SK-N-SH treated with all-trans-retinoic acid at 6 μM for 48 hours (cell line): ENCODE results near the gene CEP192.

Experiments used
- PATZ1 ChIP-seq: fragments of 250-450 bp; sonication (Bioruptor Pico); IDR thresholded peaks from 2 replicates; pipeline ENCODE4 v1.8.0; 2020; ENCODE audit warnings: mild to moderate bottlenecking, moderate library complexity, borderline replicate concordance
- ZFP3 ChIP-seq: fragments of 250-450 bp; sonication (Bioruptor Pico); IDR thresholded peaks from 2 replicates; pipeline ENCODE4 v1.5.0; 2020; ENCODE audit warnings: mild to moderate bottlenecking, moderate library complexity

GRCh38 chr18:13125191-13125590 lies 134.0 kb downstream of the CEP192 start:
- TF ChIP-seq PATZ1 (CRISPR knock-in tag), result no peak
- no peak for TF ChIP-seq ZFP3
